Stimulated activated CD4-positive, alpha-beta T cell treated with anti-CD3 and anti-CD28 coated beads, TNF-alpha, amount 100 ng/mL, for 48 hours (primary cell): Measurements from ENCODE around the gene APOC1.

Source experiments
- DNase-seq, 3 donors: peaks; one replicate each; pipeline ENCODE4 v3.0.0-alpha.2; 2020; ENCODE audit warnings: low read depth in 3 of 3

The APOC1 gene

GRCh38 chr19:44955505-44956439, 41.4 kb downstream of the APOC1 start:
- no peak for DNase-seq

GRCh38 chr19:44957526-44957925, 43.1 kb downstream of the APOC1 start:
- DNase-seq, result no peak

DNA sequence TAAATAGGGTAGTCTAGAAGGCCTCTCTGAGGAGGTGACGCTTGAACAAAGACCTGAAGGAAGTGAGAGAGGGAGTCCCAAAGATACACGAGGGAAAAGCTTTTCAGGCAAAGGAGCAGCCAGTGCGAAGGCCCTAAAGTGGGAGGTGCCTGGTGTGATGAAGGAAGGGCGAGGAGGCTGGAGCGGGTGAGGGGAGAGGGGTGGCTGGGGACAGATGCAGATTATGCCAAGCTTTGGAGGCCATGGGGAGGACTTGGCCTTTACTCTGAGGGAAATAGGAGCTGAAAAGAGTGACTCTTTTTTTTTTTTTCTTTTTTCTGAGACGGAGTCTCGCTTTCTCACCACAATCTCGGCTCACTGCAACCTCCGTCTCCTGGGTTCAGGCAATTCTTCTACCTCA, 43.7 kb downstream of the APOC1 start:
- DNase-seq, result no peak

GRCh38 chr19:44959691-44960090, 45.3 kb downstream of the APOC1 start:
- DNase-seq, result no peak

- no peak for DNase-seq
Observed at GRCh38 chr19:44960906-44961728, 46.7 kb downstream of the APOC1 start.

GRCh38 chr19:44961821-44962220, 47.4 kb downstream of the APOC1 start:
- DNase-seq, result no peak

GRCh38 chr19:44968118-44968517, 53.7 kb downstream of the APOC1 start:
- DNase-seq, result no peak

DNA sequence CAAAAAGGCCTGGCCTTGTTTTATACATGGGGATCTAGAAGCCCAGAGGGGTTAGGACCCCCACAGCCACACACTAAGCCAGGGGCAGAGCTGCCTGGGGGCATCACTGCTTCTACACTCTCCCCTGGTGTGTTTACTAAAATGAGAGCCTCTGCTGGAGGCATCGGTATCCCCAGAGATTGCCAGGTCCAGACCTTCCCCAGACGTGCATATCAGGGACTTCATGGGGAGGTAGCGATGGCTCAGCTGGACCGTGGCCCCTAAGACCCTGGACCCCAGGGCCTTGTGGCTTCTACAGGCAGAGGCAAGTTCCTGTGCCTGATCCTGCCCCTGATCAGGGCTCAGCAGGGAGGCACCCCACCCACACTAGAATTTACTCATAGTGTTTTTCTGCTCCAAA, 54.3 kb downstream of the APOC1 start:
- DNase-seq, result no peak
